Measurements from ENCODE around the gene MSANTD3.

- TF ChIP-seq EZH2 (IDR thresholded peaks at IDR 0.05; ENCODE audit: insufficient read depth, poor library complexity, severe bottlenecking) = no peak
- TF ChIP-seq EZH2phosphoT487 (IDR thresholded peaks at IDR 0.05; ENCODE audit: insufficient read depth, low read depth) = no peak
These were observed 39.4 kb downstream of the MSANTD3 start for GRCh38 chr9:100466171-100466828.
